Panc1 (cell line): ENCODE measurements around the gene C1orf50.

Source experiments
- CTCF ChIP-seq: fragments of 450-650 bp; IDR thresholded peaks from 2 replicates; pipeline ENCODE4 v1.5.1; 2017; ENCODE audit warnings: mild to moderate bottlenecking
- POLR2AphosphoS5 ChIP-seq: IDR thresholded peaks from 2 replicates; pipeline ENCODE4 v1.6.1; 2012; ENCODE audit warnings: mild to moderate bottlenecking, low read depth, low read length, moderate library complexity
- REST ChIP-seq, 2 experiments: IDR thresholded peaks; 2 replicates each; pipeline ENCODE4 v1.6.1; 2011 to 2012; ENCODE audit warnings: low read depth in 2 of 2, control low read depth in 1 of 2, low read length in 1 of 2, mild to moderate bottlenecking in 1 of 2, moderate library complexity in 1 of 2; ENCODE audit not compliant: insufficient read depth in 1 of 2
- SIN3A ChIP-seq: IDR thresholded peaks from 2 replicates; pipeline ENCODE4 v1.6.1; 2012; ENCODE audit warnings: low read depth, mild to moderate bottlenecking, low read length, moderate library complexity, borderline replicate concordance; ENCODE audit not compliant: insufficient read depth
- TCF7L2 ChIP-seq: IDR thresholded peaks from 2 replicates; pipeline ENCODE4 v1.6.1; 2011; ENCODE audit warnings: mild to moderate bottlenecking, low read depth, low read length, inconsistent platforms

GRCh38 chr1:42768172-42768571 is 1.1 kb downstream of the C1orf50 start:
- TF ChIP-seq CTCF: no peak
- TF ChIP-seq POLR2AphosphoS5: no peak
- TF ChIP-seq TCF7L2: no peak
- no peak for TF ChIP-seq REST (IDR thresholded peaks at IDR 0.05; ENCODE audit: insufficient read depth in 1 of 2, low read depth in 2 of 2, low read length in 1 of 2)
- TF ChIP-seq SIN3A: no peak
